Stimulated activated CD4-positive, alpha-beta T cell treated with anti-CD3 and anti-CD28 coated beads, Interleukin-4, amount 100 ng/mL, for 1 hour (primary cell): ENCODE results near the gene LHX3.

Experiments
- DNase-seq: peaks from one replicate; pipeline ENCODE4 v3.0.0-alpha.2; 2020

Gene LHX3

GRCh38 chr9:136204838-136205706 is at the start of gene LHX3:
Gene LHX3, minus strand, starts transcription at chr9:136205128. Its CDS starts 116 bp downstream, at chr9:136205012.
- peak; percentile 25 for DNase-seq

GRCh38 chr9:136253246-136254130 is 48.6 kb upstream of the LHX3 start:
- no peak for DNase-seq

DNA sequence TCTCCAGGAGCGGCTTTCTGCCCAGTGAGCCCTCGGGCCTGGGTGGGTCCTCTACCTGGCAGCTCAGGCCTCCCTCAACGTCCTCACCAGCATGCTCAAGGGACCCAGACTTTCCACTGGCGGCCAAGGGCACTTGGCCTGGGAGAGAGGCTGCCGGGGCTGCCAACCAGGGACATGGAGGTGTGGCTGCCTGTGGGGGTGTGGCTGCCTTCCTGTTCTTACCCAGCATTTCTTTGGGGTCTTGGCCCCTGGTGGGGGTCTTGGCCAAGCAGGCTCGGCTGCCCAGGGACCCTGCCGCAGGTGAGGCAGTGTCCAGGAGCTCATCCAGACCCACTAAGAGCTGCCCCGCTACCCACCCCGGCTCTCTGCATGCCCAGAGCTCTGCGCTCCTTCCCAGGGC is 47.9 kb upstream of the LHX3 start:
- no peak for DNase-seq

- no peak for DNase-seq
Measured at GRCh38 chr9:136252281-136252680, 47.4 kb upstream of the LHX3 start.

GRCh38 chr9:136251264-136252115 is 46.6 kb upstream of the LHX3 start:
- no peak for DNase-seq

DNA sequence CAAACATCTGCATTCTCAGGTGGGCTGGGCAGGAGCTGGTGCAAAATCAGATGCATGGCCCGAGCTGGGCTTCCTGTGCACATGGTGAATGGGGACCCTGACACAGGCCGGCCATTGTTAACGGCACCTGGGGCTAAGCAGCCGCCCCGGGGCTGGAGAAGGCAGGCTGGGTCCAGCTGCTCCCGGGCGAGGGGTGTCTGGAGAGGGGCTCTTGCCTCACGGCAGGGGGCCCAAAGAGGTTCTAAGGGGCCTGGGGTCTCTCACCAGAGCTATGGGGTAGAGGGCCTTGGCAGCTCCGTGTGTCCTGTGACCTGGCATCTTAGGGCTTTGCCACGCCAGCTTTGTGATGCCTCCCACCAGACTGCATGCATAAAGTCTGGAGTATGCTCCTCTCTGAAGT is 45.7 kb upstream of the LHX3 start:
- no peak for DNase-seq

GRCh38 chr9:136249877-136250559 is 45.1 kb upstream of the LHX3 start:
- no peak for DNase-seq

DNA sequence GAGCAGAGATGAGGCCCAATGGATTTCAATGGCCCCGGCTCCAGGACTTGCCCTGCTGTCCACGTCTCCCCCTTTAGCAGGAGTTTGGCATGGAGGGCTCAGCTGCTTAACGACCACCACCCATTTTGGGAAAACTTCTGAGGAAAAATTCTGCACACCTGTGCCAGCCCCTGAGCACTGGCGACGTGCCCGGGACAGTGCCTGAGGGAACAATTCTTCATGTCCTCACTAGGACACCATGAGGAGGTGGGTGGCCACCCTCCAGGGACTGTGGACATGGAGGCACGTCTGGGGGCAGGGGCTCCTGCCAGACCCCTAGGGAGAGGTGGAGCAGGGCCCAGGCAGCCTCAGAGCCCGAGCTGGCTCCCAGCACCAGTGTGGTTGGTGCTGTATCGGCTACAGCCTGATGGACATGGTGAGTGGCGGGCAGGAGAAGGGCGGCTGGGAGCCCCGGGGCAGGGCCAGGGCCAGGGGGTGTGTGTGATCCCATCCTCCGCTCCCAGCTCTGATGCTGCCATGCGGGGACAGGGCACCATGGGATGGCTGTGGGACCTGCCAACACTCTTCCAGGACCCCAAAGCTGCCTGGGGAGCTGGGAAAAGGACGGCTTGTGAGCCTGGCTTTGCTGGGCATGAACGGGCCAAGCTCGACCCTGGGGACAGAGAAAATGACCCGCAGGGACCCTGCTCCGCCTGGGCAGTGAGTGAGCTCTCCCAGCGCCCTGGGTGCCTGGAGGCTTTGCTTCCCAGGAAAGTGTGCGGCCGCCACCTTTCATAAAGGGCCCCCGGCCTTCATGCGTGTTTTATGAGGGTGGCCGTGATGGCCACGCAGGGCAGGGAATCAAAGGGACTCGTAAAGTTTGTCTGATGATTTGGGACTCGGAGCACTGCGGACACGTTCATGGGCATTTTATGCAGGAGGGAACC is 44.3 kb upstream of the LHX3 start:
- no peak for DNase-seq

DNA sequence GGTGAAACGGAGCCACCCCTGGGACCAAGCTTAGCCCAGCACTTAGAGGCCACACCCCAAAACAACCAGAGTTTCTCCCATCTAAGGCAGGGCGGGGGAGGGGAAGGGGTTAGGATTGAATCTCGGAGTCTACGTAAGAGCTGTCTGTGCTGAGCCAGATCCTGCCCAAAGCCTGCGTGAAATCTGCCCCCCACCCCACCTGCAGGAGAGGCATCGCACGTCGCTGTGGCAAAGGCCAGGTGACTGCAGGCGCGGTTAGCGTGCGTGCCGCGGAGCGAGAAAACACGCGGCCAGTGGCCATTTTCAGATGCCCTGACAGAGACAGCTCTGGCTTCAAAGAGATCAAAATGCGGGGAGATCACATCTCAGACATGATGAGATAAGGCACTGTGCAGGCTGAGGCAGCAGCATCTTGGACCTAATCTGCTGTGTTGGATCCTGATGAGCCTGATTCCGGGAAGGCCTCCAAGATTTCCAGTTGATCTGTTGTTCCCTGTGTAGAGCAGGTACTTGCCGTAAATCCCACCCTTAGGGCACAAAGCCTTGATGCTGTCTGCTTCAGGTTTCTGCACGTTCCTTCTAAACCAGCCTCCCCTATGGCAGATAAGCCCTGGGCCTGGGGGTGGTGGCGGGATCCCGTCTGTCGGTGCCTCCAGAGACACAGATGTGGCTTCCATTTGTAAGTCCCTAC is 43.2 kb upstream of the LHX3 start:
- DNase-seq = no peak

DNA sequence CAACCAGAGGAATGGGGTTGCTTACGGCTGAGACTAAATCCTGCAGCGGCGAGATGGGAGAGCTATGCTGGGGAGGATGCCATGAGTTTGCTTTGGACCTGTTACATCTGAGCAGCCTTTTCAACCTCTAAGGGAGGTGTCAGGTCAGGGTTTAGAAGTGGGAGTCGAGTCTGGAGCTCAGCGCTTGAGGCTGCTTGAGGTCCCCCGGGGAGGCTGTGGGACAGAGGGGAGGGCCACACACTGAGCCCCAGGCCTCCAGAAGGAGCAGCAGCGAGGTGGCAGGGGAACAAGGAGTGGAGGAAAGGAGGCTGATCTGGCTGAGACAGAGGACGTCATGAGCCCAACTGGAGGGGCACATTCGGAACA is 42.6 kb upstream of the LHX3 start:
- DNase-seq = no peak

- no peak for DNase-seq
Measured at GRCh38 chr9:136246849-136247550, 42.1 kb upstream of the LHX3 start.

GRCh38 chr9:136245219-136246150 is 40.6 kb upstream of the LHX3 start, which contains the start of gene QSOX2:
Gene QSOX2, minus strand, starts transcription at chr9:136245812. Its CDS starts 9 bp downstream, at chr9:136245803.
- DNase-seq = peak; percentile 86

DNA sequence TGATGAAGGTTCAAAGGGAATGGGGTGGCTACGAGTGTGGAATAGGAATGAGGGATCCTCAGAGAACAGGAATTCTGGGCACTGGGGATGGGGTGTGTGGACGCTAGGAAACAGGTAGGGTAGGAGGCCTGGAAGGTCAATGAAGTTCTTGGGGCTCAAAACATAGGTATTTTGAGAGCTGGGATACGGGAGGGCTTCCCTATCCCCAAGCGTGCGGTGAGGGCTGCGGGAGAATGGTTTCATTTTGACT is 40.0 kb upstream of the LHX3 start:
- no peak for DNase-seq

DNA sequence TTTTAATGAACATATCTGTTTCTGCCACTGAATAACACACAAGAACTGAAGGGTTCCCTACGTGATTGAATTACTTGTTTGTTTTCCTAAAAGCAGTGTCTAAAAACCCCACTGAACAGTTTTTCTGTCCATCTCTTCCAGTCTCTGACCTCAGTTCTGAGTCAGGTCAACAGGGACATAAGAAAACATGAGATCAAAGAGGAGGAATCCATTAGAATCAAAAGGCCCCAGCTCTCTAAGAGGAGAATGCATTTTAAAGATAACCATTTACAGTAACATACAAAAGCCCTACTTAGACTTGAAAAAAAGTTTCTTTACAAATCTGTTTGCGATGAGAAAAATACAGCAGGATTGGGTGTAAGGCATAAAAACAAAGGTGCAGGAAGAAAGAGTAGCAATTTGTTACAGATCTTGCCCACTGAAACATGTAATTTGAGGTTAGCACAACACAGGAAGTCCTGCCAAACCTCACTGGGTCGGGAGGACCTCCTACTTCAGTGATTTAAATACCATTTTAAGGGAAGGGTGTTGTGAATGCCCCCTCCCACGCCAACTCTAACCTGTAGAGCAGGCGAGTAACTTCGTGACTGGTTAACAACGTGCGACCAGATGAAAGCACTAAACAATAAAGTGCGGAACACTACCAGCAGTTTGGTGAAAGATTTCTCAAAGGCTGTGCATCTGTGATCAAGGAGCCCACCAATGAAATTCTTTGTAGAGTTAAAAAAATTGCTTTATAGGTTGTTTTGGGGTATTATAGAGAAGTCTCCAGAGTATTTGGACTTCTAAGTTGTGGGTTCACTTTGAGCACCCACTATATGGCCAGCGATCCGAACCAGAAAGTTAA is 39.4 kb upstream of the LHX3 start:
- peak; percentile 60 for DNase-seq

DNA sequence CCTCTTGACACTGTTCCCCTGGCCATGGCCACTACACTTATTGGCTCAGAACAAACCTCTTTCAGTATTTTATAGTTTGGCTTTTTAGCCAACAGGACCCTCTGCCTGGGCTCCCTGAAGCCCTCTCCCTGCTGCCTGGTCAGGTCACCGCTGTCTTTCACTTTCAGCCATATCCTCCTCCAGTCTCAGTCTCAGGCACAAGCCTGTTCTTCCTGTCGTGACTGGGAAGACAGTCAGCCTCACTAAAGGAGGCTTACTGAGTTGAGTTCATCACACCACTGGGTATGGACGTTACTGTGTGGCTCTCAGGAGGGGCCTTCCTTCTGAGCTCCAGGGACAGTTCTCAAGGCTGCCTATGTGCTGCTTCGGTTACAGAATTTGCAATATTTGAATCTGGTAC is 38.7 kb upstream of the LHX3 start:
- no peak for DNase-seq

DNA sequence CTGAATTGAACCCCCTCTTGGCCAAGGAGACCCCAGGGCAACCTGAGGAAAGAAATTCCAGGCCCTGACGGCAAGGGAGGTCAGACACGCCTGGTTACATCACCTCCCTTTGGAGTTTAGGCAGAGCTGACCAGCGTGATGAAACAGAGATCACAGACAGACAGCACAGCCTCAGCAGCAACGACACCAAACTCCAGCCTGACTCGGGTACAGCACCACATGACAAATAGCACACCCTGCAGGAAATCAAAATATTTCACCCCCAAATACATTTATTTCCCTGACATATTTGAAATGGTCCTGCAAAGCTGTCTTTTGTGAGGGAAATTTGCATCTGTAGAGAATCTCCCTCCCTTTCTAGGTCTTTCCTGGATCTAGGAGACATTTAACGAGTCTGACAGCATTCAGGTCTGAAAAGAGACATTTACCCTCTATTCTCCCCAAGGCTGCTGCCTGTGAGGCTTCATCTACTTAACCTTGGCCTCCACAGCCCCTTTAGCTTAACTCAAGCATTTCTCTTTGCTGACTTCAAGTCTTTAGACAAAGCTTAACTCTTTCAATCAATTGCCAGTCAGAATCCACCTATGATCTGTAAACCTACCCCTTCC is 38.1 kb upstream of the LHX3 start:
- no peak for DNase-seq

GRCh38 chr9:136242248-136242647 is 37.3 kb upstream of the LHX3 start:
- DNase-seq = no peak

GRCh38 chr9:136241542-136241941 is 36.6 kb upstream of the LHX3 start:
- no peak for DNase-seq
